Activated naive CD8-positive, alpha-beta T cell treated with anti-CD3 and anti-CD28 coated beads, Interleukin-2, amount 10 ng/mL, durations not matched to agents 7 days and 5 days (primary cell): ENCODE results near the gene DEAF1. TPM values are rescaled to one million over a fixed set of nuclear protein-coding genes. Genes with fewer than 3 reads are reported as not detected.

ENCODE experiments used
- ATAC-seq: fragments of 150-1000 bp; cut with Tn5 transposase; one replicate; pipeline ENCODE4 v1.10.0; 2021; ENCODE audit warnings: low read depth, moderate library complexity
- POLR2A ChIA-PET: fragments of 350-600 bp; sonication (Branson Sonifier 250); formaldehyde crosslinking; loops from one replicate; lab custom pipeline; 2021; ENCODE audit warnings: antibody characterized with exemption; lab: Charles Lee
- DNase-seq: peaks from one replicate; pipeline ENCODE4 v3.0.0; 2021
- H3K27ac Mint-ChIP-seq: one replicate; pipeline ENCODE4 v1.8.0; 2022; ENCODE audit warnings: mild to moderate bottlenecking, mixed read lengths
- H3K27me3 Mint-ChIP-seq: one replicate; pipeline ENCODE4 v1.8.0; 2022; ENCODE audit warnings: mild to moderate bottlenecking, moderate library complexity, mixed read lengths
- H3K36me3 Mint-ChIP-seq: one replicate; pipeline ENCODE4 v1.8.0; 2021; ENCODE audit warnings: mild to moderate bottlenecking, mixed read lengths
- H3K4me1 Mint-ChIP-seq: one replicate; pipeline ENCODE4 v1.8.0; 2021; ENCODE audit warnings: mixed read lengths
- H3K4me3 Mint-ChIP-seq: one replicate; pipeline ENCODE4 v1.8.0; 2022; ENCODE audit warnings: mild to moderate bottlenecking, moderate library complexity, mixed read lengths
- H3K9me3 Mint-ChIP-seq: one replicate; pipeline ENCODE4 v1.8.0; 2021; ENCODE audit warnings: mixed read lengths
- total RNA-seq, 2 experiments: library from RNA; stranded (reverse); gene quantifications; one replicate each; pipeline ENCODE4 v1.2.3, GENCODE V29; 2021

Gene DEAF1
- total RNA-seq, 2 experiments from 2014 or later: 33.1 to 36.0 TPM

GRCh38 chr11:611001-611996, 83.7 kb downstream of the DEAF1 start:
- Mint-ChIP-seq H3K27ac (peak overlapping the region; percentile 93), H3K9me3 (no peaks in the 10 kb centered on the region), H3K4me3 (no peak overlapping the region), H3K27me3 (no peaks in the 10 kb centered on the region), H3K36me3 (peaks cover 17% of the 10 kb centered on the region), H3K4me1 (peaks cover 10% of the 10 kb centered on the region)
- ATAC-seq (no peak), DNase-seq (no peak)
- POLR2A ChIA-PET: interaction anchor here (1.0 to 3.7 kb wide), 8 partner anchors 10 to 55 kb away, joined by 3 to 18 read pairs (median 4); partner anchors contain the start of gene PHRF1

GRCh38 chr11:610146-610801, 84.7 kb downstream of the DEAF1 start:
- no peak for DNase-seq
- no peaks in the 10 kb centered on the region for H3K9me3 Mint-ChIP-seq
- H3K27ac Mint-ChIP-seq: no peak overlapping the region
- peaks cover 17% of the 10 kb centered on the region for H3K36me3 Mint-ChIP-seq
- POLR2A ChIA-PET: interaction anchor here (1.0 to 1.1 kb wide), 2 partner anchors 9 to 32 kb away, joined by 3 to 4 read pairs; no protein-coding TSS in a partner anchor
- ATAC-seq: no peak
- H3K4me1 Mint-ChIP-seq: peaks cover 8% of the 10 kb centered on the region
- H3K4me3 Mint-ChIP-seq: no peak overlapping the region
- H3K27me3 Mint-ChIP-seq: no peaks in the 10 kb centered on the region

GRCh38 chr11:609341-609811, 85.6 kb downstream of the DEAF1 start:
- no peaks in the 10 kb centered on the region for H3K27me3 Mint-ChIP-seq
- peaks cover 6% of the 10 kb centered on the region for H3K4me1 Mint-ChIP-seq
- peaks cover 14% of the 10 kb centered on the region for H3K36me3 Mint-ChIP-seq
- no peak for ATAC-seq
- DNase-seq: no peak
- H3K27ac Mint-ChIP-seq: no peak overlapping the region
- H3K9me3 Mint-ChIP-seq: no peaks in the 10 kb centered on the region
- no peak overlapping the region for H3K4me3 Mint-ChIP-seq
- POLR2A ChIA-PET: no interaction called here

GRCh38 chr11:608791-609251, 86.2 kb downstream of the DEAF1 start:
- Mint-ChIP-seq H3K27me3 (no peaks in the 10 kb centered on the region), H3K36me3 (peaks cover 10% of the 10 kb centered on the region), H3K4me3 (no peak overlapping the region), H3K4me1 (peaks cover 4% of the 10 kb centered on the region), H3K27ac (no peak overlapping the region), H3K9me3 (no peaks in the 10 kb centered on the region)
- no peak for DNase-seq
- no peak for ATAC-seq
- POLR2A ChIA-PET: no interaction called here

- Mint-ChIP-seq H3K27ac (no peak overlapping the region), H3K36me3 (peaks cover 8% of the 10 kb centered on the region), H3K4me1 (peaks cover 4% of the 10 kb centered on the region), H3K27me3 (no peaks in the 10 kb centered on the region), H3K4me3 (no peak overlapping the region), H3K9me3 (no peaks in the 10 kb centered on the region)
- ATAC-seq (no peak), DNase-seq (no peak)
- POLR2A ChIA-PET: interaction anchor here (0.9 kb wide), 1 partner anchor 20 kb away, joined by 3 read pairs; no protein-coding TSS in a partner anchor
These were observed 86.9 kb downstream of the DEAF1 start for GRCh38 chr11:607971-608659.

- ATAC-seq (no peak), DNase-seq (no peak)
- H3K36me3 Mint-ChIP-seq: peaks cover 8% of the 10 kb centered on the region
- POLR2A ChIA-PET: interaction anchor here (0.9 kb wide), 1 partner anchor 19 kb away, joined by 3 read pairs; no protein-coding TSS in a partner anchor
- H3K27ac Mint-ChIP-seq: no peak overlapping the region
- H3K9me3 Mint-ChIP-seq: no peaks in the 10 kb centered on the region
- no peak overlapping the region for H3K4me3 Mint-ChIP-seq
- H3K4me1 Mint-ChIP-seq: peaks cover 2% of the 10 kb centered on the region
- no peaks in the 10 kb centered on the region for H3K27me3 Mint-ChIP-seq
These were observed 87.8 kb downstream of the DEAF1 start for GRCh38 chr11:607020-607780.

GRCh38 chr11:606245-606644, 88.8 kb downstream of the DEAF1 start:
- peaks cover 1% of the 10 kb centered on the region for H3K4me1 Mint-ChIP-seq
- ATAC-seq (no peak), DNase-seq (no peak)
- H3K27me3 Mint-ChIP-seq: no peaks in the 10 kb centered on the region
- H3K27ac Mint-ChIP-seq: no peak overlapping the region
- peaks cover 13% of the 10 kb centered on the region for H3K36me3 Mint-ChIP-seq
- no peaks in the 10 kb centered on the region for H3K9me3 Mint-ChIP-seq
- no peak overlapping the region for H3K4me3 Mint-ChIP-seq
- POLR2A ChIA-PET: no interaction called here

- Mint-ChIP-seq H3K9me3 (no peaks in the 10 kb centered on the region), H3K4me1 (peaks cover 1% of the 10 kb centered on the region), H3K27me3 (no peaks in the 10 kb centered on the region), H3K4me3 (no peak overlapping the region), H3K36me3 (peaks cover 11% of the 10 kb centered on the region), H3K27ac (no peak overlapping the region)
- DNase-seq: no peak
- POLR2A ChIA-PET: interaction anchor here (0.7 kb wide), 1 partner anchor 10 kb away, joined by 4 read pairs; the partner anchor contains the start of gene IRF7
- ATAC-seq: no peak
These were observed 89.5 kb downstream of the DEAF1 start for GRCh38 chr11:605286-606129.

GRCh38 chr11:603154-603553, 91.9 kb downstream of the DEAF1 start:
- POLR2A ChIA-PET: no interaction called here
- Mint-ChIP-seq H3K27me3 (no peaks in the 10 kb centered on the region), H3K4me3 (no peak overlapping the region), H3K36me3 (peaks cover 14% of the 10 kb centered on the region), H3K4me1 (peaks cover 1% of the 10 kb centered on the region), H3K9me3 (no peaks in the 10 kb centered on the region), H3K27ac (no peak overlapping the region)
- DNase-seq (no peak), ATAC-seq (no peak)

GRCh38 chr11:601573-602245, 93.3 kb downstream of the DEAF1 start:
- peaks cover 4% of the 10 kb centered on the region for H3K4me1 Mint-ChIP-seq
- H3K4me3 Mint-ChIP-seq: no peak overlapping the region
- H3K36me3 Mint-ChIP-seq: peaks cover 17% of the 10 kb centered on the region
- POLR2A ChIA-PET: interaction anchor here (0.7 to 1.6 kb wide), 3 partner anchors 9 to 132 kb away, joined by 3 to 4 read pairs (median 3); no protein-coding TSS in a partner anchor
- no peak for DNase-seq
- no peaks in the 10 kb centered on the region for H3K9me3 Mint-ChIP-seq
- no peak overlapping the region for H3K27ac Mint-ChIP-seq
- ATAC-seq: no peak
- H3K27me3 Mint-ChIP-seq: no peaks in the 10 kb centered on the region

GRCh38 chr11:598005-598680, 96.9 kb downstream of the DEAF1 start:
- Mint-ChIP-seq H3K27me3 (no peaks in the 10 kb centered on the region), H3K4me1 (peaks cover 14% of the 10 kb centered on the region), H3K4me3 (no peak overlapping the region), H3K27ac (no peak overlapping the region), H3K36me3 (peaks cover 26% of the 10 kb centered on the region), H3K9me3 (no peaks in the 10 kb centered on the region)
- ATAC-seq (no peak), DNase-seq (no peak)
- POLR2A ChIA-PET: no interaction called here
